Measurements from ENCODE around the gene ETV2.

Gene ETV2

GRCh38 chr19:35623327-35624010 lies 18.1 kb upstream of the ETV2 start:
- DNase-seq (ENCODE audit: insufficient read length, low spot score): no peak
- FAIRE-seq: no peak

GRCh38 chr19:35628264-35628564 lies 13.3 kb upstream of the ETV2 start:
- FAIRE-seq (peak; percentile 33), DNase-seq (ENCODE audit: insufficient read length, low spot score) (no peak)
- TF ChIP-seq POLR2AphosphoS5 (IDR thresholded peaks at IDR 0.05; ENCODE audit: low read depth, low read length) (no peak), TAF1 (IDR thresholded peaks at IDR 0.05; ENCODE audit: low read depth, low read length) (no peak), POU2F2 (IDR thresholded peaks at IDR 0.05; ENCODE audit: low read depth, low read length) (no peak), POLR2A (IDR thresholded peaks at IDR 0.05; ENCODE audit: low read depth, low read length) (no peak), SPI1 (IDR thresholded peaks at IDR 0.05; ENCODE audit: low read depth, low read length) (no peak)

More at GRCh38 chr19:35623327-35624010, 18.1 kb upstream of the ETV2 start:
- TF ChIP-seq SPI1 (IDR thresholded peaks at IDR 0.05; ENCODE audit: low read depth, low read length) (no peak), POLR2A (IDR thresholded peaks at IDR 0.05; ENCODE audit: low read depth, low read length) (no peak), PAX5 (IDR thresholded peaks at IDR 0.05; ENCODE audit: insufficient read depth, low read length, severe bottlenecking) (no peak), POU2F2 (IDR thresholded peaks at IDR 0.05; ENCODE audit: low read depth, low read length) (no peak), POLR2AphosphoS5 (IDR thresholded peaks at IDR 0.05; ENCODE audit: low read depth, low read length) (no peak)

- peak; percentile 97 for DNase-seq (ENCODE audit: insufficient read length, low spot score)
- FAIRE-seq: peak; percentile 100
- TF ChIP-seq PAX5 (IDR thresholded peaks at IDR 0.05; ENCODE audit: insufficient read depth, low read length, severe bottlenecking): no peak
- TF ChIP-seq POLR2AphosphoS5 (IDR thresholded peaks at IDR 0.05; ENCODE audit: low read depth, low read length): peak; percentile 35; the same call in 1 of the 2 replicates
- TF ChIP-seq SPI1 (IDR thresholded peaks at IDR 0.05; ENCODE audit: low read depth, low read length): no peak
- TF ChIP-seq POU2F2 (IDR thresholded peaks at IDR 0.05; ENCODE audit: low read depth, low read length): peak; percentile 77
- peak; percentile 74 for TF ChIP-seq TAF1 (IDR thresholded peaks at IDR 0.05; ENCODE audit: low read depth, low read length)
- no peak; the same call in 1 of the 2 replicates for TF ChIP-seq POLR2A (IDR thresholded peaks at IDR 0.05; ENCODE audit: low read depth, low read length)
Measured at GRCh38 chr19:35628565-35629331, 12.8 kb upstream of the ETV2 start, which contains the start of gene RBM42. TSS of gene RBM42 (plus strand) at chr19:35629036. CDS start at chr19:35629154, 118 bp downstream.

GRCh38 chr19:35629332-35629633 lies 12.3 kb upstream of the ETV2 start:
- no peak for DNase-seq (ENCODE audit: insufficient read length, low spot score)
- TF ChIP-seq PAX5 (IDR thresholded peaks at IDR 0.05; ENCODE audit: insufficient read depth, low read length, severe bottlenecking) (no peak), POU2F2 (IDR thresholded peaks at IDR 0.05; ENCODE audit: low read depth, low read length) (no peak), POLR2A (IDR thresholded peaks at IDR 0.05; ENCODE audit: low read depth, low read length) (no peak), POLR2AphosphoS5 (IDR thresholded peaks at IDR 0.05; ENCODE audit: low read depth, low read length) (no peak), SPI1 (IDR thresholded peaks at IDR 0.05; ENCODE audit: low read depth, low read length) (no peak), TAF1 (IDR thresholded peaks at IDR 0.05; ENCODE audit: low read depth, low read length) (no peak)
- no peak for FAIRE-seq

- DNase-seq (ENCODE audit: insufficient read length, low spot score): no peak
- TF ChIP-seq POLR2A (IDR thresholded peaks at IDR 0.05; ENCODE audit: low read depth, low read length): no peak
- TF ChIP-seq SPI1 (IDR thresholded peaks at IDR 0.05; ENCODE audit: low read depth, low read length): no peak
- TF ChIP-seq POLR2AphosphoS5 (IDR thresholded peaks at IDR 0.05; ENCODE audit: low read depth, low read length): no peak
- TF ChIP-seq POU2F2 (IDR thresholded peaks at IDR 0.05; ENCODE audit: low read depth, low read length): no peak
- TF ChIP-seq TAF1 (IDR thresholded peaks at IDR 0.05; ENCODE audit: low read depth, low read length): no peak
- no peak for TF ChIP-seq PAX5 (IDR thresholded peaks at IDR 0.05; ENCODE audit: insufficient read depth, low read length, severe bottlenecking)
- FAIRE-seq: no peak
Measured at GRCh38 chr19:35633727-35634440, 7.7 kb upstream of the ETV2 start.

- TF ChIP-seq POLR2A (IDR thresholded peaks at IDR 0.05; ENCODE audit: low read depth, low read length) (no peak), POU2F2 (IDR thresholded peaks at IDR 0.05; ENCODE audit: low read depth, low read length) (no peak), PAX5 (IDR thresholded peaks at IDR 0.05; ENCODE audit: insufficient read depth, low read length, severe bottlenecking) (no peak), POLR2AphosphoS5 (IDR thresholded peaks at IDR 0.05; ENCODE audit: low read depth, low read length) (no peak), SPI1 (IDR thresholded peaks at IDR 0.05; ENCODE audit: low read depth, low read length) (no peak)
- FAIRE-seq (no peak), DNase-seq (ENCODE audit: insufficient read length, low spot score) (no peak)
Measured at GRCh38 chr19:35636651-35637050, 4.9 kb upstream of the ETV2 start.

- TF ChIP-seq POU2F2 (IDR thresholded peaks at IDR 0.05; ENCODE audit: low read depth, low read length) (no peak), POLR2A (IDR thresholded peaks at IDR 0.05; ENCODE audit: low read depth, low read length) (no peak), PAX5 (IDR thresholded peaks at IDR 0.05; ENCODE audit: insufficient read depth, low read length, severe bottlenecking) (no peak), SPI1 (IDR thresholded peaks at IDR 0.05; ENCODE audit: low read depth, low read length) (no peak), POLR2AphosphoS5 (IDR thresholded peaks at IDR 0.05; ENCODE audit: low read depth, low read length) (no peak), TAF1 (IDR thresholded peaks at IDR 0.05; ENCODE audit: low read depth, low read length) (no peak)
- DNase-seq (ENCODE audit: insufficient read length, low spot score): no peak
- no peak for FAIRE-seq
Measured at GRCh38 chr19:35637165-35637564, 4.4 kb upstream of the ETV2 start.

- no peak for DNase-seq (ENCODE audit: insufficient read length, low spot score)
- no peak for FAIRE-seq
- no peak for TF ChIP-seq POU2F2 (IDR thresholded peaks at IDR 0.05; ENCODE audit: low read depth, low read length)
- TF ChIP-seq POLR2AphosphoS5 (IDR thresholded peaks at IDR 0.05; ENCODE audit: low read depth, low read length): no peak
- TF ChIP-seq SPI1 (IDR thresholded peaks at IDR 0.05; ENCODE audit: low read depth, low read length): no peak
- TF ChIP-seq TAF1 (IDR thresholded peaks at IDR 0.05; ENCODE audit: low read depth, low read length): no peak
- TF ChIP-seq POLR2A (IDR thresholded peaks at IDR 0.05; ENCODE audit: low read depth, low read length): no peak; the same call in 1 of the 2 replicates
- TF ChIP-seq PAX5 (IDR thresholded peaks at IDR 0.05; ENCODE audit: insufficient read depth, low read length, severe bottlenecking): no peak
Measured at GRCh38 chr19:35639321-35639639, 2.3 kb upstream of the ETV2 start.

GRCh38 chr19:35639863-35640262 lies 1.7 kb upstream of the ETV2 start:
- DNase-seq (ENCODE audit: insufficient read length, low spot score) (no peak), FAIRE-seq (no peak)
- TF ChIP-seq POU2F2 (IDR thresholded peaks at IDR 0.05; ENCODE audit: low read depth, low read length) (no peak), TAF1 (IDR thresholded peaks at IDR 0.05; ENCODE audit: low read depth, low read length) (no peak), PAX5 (IDR thresholded peaks at IDR 0.05; ENCODE audit: insufficient read depth, low read length, severe bottlenecking) (no peak), POLR2A (IDR thresholded peaks at IDR 0.05; ENCODE audit: low read depth, low read length) (no peak), SPI1 (IDR thresholded peaks at IDR 0.05; ENCODE audit: low read depth, low read length) (no peak), POLR2AphosphoS5 (IDR thresholded peaks at IDR 0.05; ENCODE audit: low read depth, low read length) (no peak)
